Measurements from ENCODE around the gene HOXD4.
A peak's percentile ranks its signal among the peaks of the same experiment; 100 is the strongest.

Gene HOXD4

DNA sequence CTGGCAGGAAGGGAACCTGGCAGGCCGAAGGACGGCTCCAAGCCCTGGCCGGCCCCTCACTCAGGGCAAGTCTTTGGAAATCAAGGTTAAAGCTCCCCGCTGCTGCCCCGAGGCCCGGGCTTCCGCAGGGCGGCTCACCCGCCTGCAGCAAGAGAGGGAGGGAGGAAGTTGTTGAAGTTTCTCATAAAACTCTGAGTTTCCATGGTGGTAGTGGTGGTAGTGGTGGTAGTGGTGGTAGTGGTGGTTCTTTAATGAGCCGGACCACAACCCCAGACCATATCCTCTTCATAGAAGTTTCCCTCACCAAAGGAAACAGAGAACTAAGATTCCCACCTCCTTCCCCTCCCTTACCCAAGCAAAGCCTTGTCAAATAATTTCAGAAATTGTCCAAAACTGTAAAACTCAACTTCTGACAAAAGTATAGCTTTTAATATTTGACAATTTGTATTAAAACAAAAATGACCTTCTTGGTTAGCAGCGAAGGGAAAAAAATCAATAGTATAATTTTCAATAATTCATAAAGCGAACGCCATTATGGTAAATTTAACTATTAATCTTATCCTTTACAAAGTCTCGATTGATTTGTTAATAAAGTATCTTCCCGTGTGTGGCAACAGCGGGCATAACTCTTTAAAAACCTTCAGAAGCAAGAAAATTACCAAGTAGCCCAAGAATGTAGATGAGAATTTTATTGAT lies 36.3 kb upstream of the HOXD4 start:
- no peak for DNase-seq

GRCh38 chr2:176115883-176116813 lies 35.2 kb upstream of the HOXD4 start, which contains the start of gene HOXD10:
Gene HOXD10, plus strand, starts transcription at chr2:176116778. Its CDS starts 56 bp downstream, at chr2:176116834.
- DNase-seq: no peak

DNA sequence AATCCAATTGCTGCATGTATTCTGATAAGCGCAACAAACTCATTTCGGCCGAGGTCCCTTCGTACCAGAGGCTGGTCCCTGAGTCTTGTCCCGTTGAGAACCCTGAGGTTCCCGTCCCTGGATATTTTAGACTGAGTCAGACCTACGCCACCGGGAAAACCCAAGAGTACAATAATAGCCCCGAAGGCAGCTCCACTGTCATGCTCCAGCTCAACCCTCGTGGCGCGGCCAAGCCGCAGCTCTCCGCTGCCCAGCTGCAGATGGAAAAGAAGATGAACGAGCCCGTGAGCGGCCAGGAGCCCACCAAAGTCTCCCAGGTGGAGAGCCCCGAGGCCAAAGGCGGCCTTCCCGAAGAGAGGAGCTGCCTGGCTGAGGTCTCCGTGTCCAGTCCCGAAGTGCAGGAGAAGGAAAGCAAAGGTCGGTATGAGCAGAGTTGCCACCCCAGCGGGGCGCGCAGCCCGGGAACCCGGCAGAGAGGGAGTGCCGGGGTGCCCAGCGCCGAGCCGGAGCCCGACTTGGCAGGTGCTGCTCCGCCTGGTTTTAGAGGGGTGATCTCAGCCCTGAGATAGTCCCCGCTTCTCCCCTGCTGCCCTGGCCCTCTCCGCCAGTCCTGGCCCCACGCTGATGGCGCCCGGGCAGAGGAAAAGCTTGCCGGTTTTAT lies 34.1 kb upstream of the HOXD4 start:
- DNase-seq: no peak

- no peak for DNase-seq
Measured at GRCh38 chr2:176117823-176118371, 33.5 kb upstream of the HOXD4 start.

DNA sequence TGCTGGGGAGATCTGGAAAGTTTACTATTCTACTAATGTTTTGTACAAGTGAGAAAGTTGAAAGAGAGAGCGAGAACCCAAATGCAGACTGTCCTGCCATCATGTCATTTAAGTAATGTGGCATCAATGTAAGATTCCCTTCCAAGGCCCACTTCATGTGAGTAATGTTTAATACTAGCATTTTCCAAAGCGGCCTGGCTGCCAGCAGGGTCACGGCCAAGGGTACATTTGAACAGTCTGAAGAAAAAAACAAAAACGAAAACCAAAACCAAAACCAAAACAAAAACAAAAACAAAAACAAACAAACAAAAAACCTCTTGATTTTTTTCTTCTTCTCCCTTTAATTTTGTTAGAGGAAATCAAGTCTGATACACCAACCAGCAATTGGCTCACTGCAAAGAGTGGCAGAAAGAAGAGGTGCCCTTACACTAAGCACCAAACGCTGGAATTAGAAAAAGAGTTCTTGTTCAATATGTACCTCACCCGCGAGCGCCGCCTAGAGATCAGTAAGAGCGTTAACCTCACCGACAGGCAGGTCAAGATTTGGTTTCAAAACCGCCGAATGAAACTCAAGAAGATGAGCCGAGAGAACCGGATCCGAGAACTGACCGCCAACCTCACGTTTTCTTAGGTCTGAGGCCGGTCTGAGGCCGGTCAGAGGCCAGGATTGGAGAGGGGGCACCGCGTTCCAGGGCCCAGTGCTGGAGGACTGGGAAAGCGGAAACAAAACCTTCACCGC lies 32.6 kb upstream of the HOXD4 start:
- DNase-seq: no peak

DNA sequence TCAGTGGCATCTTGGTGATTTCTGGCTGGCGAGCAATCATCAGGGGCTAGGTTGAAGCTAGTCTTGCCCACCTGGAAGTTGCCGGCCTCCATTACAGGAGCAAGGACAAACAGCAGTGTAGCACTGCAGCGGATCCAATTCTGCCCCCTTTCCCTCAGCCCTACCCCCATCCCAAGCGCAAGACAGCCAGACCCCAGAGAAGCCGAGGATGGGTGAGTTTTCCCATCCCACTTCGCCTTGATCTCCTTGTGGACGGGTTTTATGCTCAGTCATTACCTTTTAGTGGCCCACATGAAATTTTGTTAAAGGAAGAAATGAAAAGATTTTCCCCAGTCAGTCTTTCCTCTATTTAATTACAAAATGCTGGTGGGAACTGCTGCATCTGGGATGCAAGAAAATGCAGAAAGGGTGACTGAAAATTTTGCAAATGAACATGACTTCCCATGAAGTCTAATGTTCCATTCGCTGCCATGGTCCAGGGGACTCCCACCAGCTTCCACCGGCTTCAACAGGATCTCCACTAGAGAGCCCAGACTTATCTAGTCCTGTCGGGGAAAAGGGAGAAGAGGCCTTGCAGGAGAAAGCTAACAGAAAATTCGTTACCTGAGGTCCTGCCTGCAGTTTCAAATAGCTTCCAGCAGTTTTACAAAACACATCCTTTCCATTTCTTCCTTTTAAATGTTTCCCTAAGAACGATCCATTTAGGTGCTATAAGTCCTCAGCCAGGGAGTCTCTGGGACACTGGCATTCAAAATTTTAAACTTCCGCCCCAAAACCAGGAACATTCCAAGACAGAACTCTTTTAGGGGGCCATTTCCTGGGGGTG lies 30.8 kb upstream of the HOXD4 start:
- DNase-seq: no peak

- DNase-seq: no peak
Measured at GRCh38 chr2:176121190-176122051, 29.9 kb upstream of the HOXD4 start.

DNA sequence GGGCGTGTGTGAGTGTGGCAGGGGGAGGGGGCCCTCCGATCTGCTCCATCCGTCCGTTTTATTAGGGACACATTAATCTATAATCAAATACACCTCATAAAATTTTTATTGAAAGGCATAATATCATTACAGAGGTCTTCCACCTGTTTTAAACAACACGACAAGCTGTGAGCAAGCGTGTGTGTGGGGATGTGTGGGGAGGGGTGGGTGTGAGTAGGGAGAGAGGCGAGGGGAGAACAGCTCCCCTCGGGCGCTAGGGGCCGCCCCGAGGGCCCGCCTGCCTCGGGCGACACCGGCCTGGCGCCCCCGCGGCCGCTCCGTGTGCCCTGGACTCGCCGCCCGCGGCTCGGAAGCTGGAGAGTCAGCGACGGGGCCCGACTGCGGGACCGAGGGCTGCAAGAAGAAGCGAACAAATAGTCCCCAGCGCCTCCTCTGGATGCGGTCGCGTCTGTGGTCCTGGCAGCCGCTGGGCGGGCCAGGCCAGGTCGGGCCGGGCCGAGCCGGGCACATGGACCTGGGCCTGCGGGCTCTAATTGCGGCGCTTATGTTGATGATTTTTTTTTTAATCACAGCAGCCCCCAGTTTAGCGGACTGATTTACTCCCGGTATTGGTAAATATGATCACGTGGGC lies 29.2 kb upstream of the HOXD4 start:
- DNase-seq: no peak

GRCh38 chr2:176122683-176123410 lies 28.5 kb upstream of the HOXD4 start, which contains the start of gene HOXD9:
Gene HOXD9, plus strand, starts transcription at chr2:176122719. Its CDS starts 50 bp downstream, at chr2:176122769.
- no peak for DNase-seq

GRCh38 chr2:176123411-176124109 lies 27.8 kb upstream of the HOXD4 start:
- DNase-seq: no peak

DNA sequence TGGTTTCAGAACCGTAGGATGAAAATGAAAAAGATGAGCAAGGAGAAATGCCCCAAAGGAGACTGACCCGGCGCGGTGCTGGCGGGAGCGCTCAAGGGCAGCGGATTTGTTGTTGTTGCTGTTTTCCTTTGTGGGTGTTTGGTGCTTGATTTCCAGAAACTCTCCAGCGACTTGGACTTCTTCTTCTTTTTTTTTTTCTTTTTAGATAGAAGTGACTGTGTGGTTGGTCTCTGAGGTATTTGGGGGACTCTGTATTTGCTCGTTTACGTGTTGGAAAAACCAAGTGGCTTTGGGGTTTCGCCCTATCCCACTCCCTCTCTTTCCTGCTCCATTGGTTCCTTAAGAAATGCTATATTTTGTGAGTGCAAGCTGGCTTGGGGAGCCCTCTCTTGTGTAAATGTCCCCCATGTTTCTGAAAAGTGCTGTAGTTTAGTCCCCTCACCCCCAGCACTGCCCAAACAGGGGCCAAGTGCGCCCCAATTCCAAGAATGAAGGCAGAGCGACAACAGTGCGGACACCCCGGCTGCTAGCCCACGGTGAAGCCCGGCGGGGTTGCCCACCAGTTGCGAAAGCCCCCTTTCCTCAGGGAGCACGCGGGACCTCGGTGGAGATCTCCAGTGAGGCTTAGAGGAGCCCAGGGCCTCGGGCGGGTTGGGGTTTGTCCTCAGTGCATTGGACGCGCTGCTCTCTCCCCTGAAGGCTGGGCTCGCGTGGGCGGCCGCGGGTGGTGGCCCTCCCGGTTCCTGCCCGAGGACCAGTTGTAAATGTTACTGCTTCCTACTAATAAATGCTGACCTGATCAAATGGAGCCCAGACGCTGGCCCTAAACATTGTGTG lies 27.0 kb upstream of the HOXD4 start:
- DNase-seq: no peak

DNA sequence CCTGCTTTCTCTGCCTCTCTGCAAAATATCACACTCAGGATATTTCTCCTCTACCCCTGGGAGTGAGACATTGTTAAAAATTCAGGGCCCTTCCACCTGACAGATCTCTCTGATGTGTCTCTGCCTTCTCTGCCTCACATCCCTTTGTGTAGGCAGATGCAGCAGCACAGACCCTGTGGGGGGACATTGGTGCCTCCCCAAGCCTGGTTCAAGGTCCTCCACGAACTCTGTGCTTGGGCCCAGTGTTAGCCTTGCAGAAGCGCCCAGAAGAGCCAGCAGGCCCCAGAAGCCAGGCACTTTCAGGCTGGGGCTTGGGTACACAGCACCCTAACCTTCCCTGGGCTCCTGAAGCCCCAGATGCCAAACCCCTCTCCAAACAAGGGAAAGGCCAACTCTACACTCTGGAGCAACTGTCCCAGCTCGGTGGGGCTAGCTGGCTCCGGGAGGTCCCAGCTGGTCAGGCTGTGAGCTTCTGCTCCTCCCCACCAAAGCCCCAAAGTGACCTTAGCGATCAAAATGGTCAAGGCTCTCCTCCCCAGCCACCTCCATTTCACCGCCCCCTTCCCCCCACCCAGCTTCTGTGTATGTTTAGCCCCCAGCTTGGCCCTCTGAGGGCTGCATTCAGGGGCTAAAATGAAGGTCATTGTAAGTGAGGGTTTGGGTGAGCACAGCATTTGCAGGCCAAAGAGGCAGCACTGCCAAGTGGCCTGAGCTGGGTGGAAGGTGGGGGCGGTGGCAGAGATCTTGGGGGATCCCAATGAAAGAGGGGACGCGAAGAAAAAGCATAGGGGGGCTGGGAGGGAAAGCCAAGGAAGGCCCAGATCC lies 26.2 kb upstream of the HOXD4 start:
- DNase-seq: no peak

DNA sequence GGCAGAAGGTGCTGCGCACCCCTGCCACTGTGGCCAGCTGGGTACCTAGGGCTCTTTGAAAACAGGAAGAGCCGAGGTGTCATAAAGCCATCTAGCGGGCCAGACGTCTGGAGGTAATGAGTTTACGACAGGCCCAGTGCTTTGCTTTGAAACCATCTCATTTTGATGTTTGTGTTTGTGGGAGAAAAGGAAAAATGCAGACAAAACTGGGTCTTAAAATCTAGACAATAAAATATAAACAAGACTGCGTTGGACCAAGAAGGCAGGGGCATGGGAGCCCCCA lies 25.6 kb upstream of the HOXD4 start:
- no peak for DNase-seq

DNA sequence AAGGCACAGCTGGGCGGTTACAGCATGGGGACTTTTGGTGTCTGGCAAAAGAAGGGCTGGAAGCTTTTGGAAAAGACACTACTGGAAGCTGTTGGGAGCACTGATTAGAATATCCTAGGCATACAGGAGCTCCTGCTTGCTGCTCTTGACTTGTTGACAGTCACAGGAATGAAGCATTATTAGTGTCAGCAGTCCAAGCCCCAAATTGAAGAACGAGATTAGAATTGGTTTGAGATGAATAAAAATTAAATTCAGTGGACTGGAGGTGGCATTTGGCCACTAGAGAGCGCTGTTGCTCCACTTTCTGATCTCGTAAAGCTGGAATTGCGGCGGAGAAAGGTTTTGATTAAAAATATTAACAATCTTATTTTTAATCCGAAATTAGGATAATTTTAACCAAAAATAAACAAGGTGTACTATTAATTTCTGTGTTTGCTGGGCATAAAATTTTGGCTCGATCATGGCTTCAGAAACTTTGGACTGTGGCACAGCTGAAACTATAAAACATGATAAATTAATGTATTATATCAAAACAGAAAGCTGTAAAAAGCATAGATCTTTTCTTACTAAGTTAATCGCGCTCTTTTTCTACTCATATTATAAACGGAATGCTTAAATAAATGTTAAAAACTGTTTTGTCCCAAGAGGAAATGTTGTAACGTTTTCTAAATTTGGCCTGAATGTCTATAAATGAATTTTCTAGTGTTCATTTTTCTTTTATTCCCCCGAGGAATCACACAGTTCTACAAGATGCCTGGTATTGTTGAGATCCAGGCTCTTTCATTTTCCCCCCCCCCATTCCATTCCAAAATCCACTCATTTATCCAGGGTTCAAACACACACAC lies 24.2 kb upstream of the HOXD4 start:
- peak; percentile 72 to 78 for DNase-seq

- no peak for DNase-seq
Measured at GRCh38 chr2:176127774-176128072, 23.6 kb upstream of the HOXD4 start.
